H7 (cell line): Measurements from ENCODE around the gene PIK3CD. TPM values are rescaled to one million over a fixed set of nuclear protein-coding genes. Genes with fewer than 3 reads are reported as not detected.
A peak's percentile ranks its signal among the peaks of the same experiment; 100 is the strongest.
"Not testable (repeated sequence)": the region's sequence is repeated elsewhere in the genome, so short reads cannot be mapped to it uniquely, and the experiment has no call there.

Experiments used
- DNase-seq: peaks from one replicate; pipeline ENCODE4 v3.0.0; 2012
- H3K27me3 ChIP-seq: 2 replicates; pipeline ENCODE4 v1.6.0; 2011; ENCODE audit warnings: mild to moderate bottlenecking, low read length; ENCODE audit not compliant: control insufficient read depth, insufficient read depth
- H3K36me3 ChIP-seq: replicated peaks from 2 replicates; pipeline ENCODE4 v1.5.1; 2011; ENCODE audit warnings: low read length; ENCODE audit not compliant: control insufficient read depth, insufficient read depth
- H3K4me3 ChIP-seq: 2 replicates; pipeline ENCODE4 v1.5.1; 2011; ENCODE audit warnings: low read depth, mild to moderate bottlenecking, control low read depth, low read length, moderate library complexity; ENCODE audit not compliant: insufficient read depth
- total RNA-seq: library from RNA; depleted of rRNA; stranded (reverse); fragments of >200 nt; shearing (Covaris generic); gene quantifications from 2 replicates; pipeline ENCODE4 v1.2.3, GENCODE V29; 2014

The PIK3CD gene
- total RNA-seq, 1 experiment from 2014 or later, result 6.9 TPM

DNA sequence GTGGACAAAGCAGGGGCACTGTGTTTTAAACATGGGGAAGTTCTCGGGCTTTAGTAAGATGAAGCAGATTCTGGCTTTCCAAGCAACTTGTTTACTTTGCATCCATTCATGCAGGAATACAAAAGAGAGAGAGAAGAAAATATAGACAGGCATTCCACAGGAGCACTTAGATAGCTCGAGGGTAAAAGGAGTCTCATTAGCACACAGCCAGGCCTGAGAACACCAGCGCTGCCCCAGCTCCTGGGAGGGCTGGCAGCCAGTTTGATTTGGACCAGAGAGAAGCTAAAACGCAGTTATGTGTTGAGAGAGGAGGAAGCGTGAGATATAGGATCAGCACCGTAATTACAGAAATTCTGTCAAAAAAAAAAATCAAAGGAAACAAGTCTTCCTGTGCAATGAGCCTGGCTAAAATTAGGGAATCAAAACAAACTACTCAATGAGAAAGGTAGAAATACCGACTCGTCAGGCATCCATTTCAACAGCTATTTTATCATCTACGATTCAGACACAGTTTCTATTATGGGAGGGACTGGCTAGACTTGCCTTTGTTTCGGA is 104.0 kb downstream of the PIK3CD start:
- DNase-seq, result no peak
- Histone ChIP-seq H3K27me3 (no peaks in the 10 kb centered on the region), H3K36me3 (peaks cover 5% of the 10 kb centered on the region), H3K4me3 (no peak overlapping the region)

DNA sequence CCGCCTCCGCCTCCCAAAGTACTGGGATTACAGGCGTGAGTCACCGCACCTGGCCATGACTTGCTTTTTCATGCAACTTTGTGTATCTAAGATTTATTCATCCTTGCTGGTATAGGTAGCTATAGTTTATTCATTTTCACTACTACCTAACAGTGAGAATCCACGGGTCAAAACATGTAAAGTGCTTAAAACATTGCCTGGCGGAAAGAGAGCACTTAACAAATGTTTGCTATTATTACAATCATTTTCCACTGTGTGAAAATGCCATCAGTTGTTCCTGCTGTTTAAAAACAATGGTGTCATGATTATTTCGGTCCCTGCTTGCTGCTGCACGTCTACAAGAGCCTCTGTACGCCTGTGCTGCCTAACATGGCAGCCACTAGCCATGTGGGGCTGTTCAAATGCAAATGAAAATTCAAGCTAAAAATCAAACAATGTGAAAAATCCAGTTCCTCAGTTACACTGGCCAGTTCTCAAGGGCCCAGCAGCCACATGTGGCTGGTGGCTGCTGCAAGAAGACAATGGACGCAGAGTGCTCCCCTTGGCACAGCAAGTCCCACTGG is 107.1 kb downstream of the PIK3CD start:
- H3K4me3 ChIP-seq, result no peak overlapping the region
- DNase-seq, result no peak
- no peaks in the 10 kb centered on the region for H3K27me3 ChIP-seq
- no peaks in the 10 kb centered on the region for H3K36me3 ChIP-seq

DNA sequence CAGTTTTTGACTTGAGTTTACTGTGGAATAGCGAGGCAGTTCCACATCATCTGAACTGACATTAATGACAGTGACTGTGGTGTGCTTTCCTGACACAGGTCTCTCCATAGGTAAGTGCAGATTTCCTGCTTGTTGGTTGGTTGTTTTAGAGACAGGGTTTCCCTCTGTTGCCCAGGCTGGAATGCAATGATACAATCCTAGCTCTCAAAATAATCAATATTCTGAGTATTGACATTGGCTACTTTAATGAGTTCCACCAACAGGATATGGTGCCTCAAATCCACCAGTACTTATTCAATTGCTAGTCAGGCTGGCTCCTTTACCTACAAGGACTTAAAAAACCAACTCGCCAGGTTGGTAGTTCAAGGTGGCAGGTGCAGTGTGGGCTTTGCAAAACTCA is 108.4 kb downstream of the PIK3CD start:
- no peaks in the 10 kb centered on the region for H3K27me3 ChIP-seq

DNA sequence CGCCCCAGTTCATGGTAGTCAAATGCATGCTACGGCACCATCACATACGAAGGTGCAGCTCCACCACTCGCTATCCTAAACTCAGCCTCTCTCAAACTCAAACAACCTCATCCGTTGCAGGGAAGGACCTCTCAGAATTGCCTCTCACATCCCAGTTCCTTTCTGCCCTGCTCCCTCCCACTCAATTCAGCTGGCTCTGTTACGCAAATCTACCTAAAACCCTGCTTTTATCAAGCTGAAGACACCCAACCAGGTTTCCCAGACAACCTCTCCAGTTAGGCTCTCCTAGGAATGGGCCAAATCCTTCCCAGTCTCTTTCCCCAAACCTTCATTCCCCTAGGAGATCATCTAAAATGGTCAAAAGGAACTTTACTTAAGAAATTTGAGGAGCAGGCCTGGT is 109.3 kb downstream of the PIK3CD start:
- DNase-seq, result peak; percentile 74
- H3K27me3 ChIP-seq, result no peaks in the 10 kb centered on the region

More for the DNA sequence above, 108.4 kb downstream of the PIK3CD start:
- Histone ChIP-seq H3K36me3 (no peaks in the 10 kb centered on the region; the same call in 1 of the 2 replicates), H3K4me3 (no peak overlapping the region)
- no peak for DNase-seq

DNA sequence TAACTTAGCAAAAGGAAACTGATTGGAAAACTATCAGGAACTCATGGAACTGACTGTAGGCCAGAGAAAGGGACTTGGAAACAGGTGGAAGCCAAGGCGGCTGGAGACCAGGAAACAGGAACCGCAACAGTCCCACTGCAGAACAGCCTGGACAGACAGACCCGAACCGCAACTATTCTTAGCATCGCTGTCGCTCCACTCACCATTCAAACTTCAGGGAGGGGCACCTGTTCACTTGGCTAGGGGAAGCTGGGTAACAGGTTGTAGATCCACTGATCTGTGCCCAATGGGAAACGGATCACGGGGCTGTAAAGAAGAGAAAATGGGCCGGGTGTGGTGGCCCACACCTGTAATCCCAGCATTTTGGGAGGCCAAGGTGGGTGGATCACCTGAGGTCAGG is 110.3 kb downstream of the PIK3CD start:
- H3K4me3 ChIP-seq, result no peak overlapping the region
- no peaks in the 10 kb centered on the region; the same call in 1 of the 2 replicates for H3K36me3 ChIP-seq
- no peak for DNase-seq
- no peaks in the 10 kb centered on the region for H3K27me3 ChIP-seq

More for the DNA sequence above, 109.3 kb downstream of the PIK3CD start:
- Histone ChIP-seq H3K4me3 (no peak overlapping the region), H3K36me3 (no peaks in the 10 kb centered on the region; the same call in 1 of the 2 replicates)

DNA sequence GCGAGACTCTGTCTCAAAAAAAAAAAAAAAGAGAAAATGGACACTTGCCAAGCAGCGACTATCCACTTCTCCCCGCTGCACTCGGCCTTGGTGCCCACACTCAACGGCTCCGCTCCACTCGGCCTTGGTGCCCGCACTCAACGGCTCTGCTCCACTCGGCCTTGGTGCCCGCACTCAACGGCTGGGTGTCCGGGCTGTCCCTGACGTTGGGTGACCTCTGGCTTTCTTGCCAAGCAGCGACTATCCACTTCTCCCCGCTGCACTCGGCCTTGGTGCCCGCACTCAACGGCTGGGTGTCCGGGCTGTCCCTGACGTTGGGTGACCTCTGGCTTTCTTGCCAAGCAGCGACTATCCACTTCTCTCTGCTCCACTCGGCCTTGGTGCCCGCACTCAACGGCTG is 110.9 kb downstream of the PIK3CD start:
- H3K4me3 ChIP-seq, DNase-seq, H3K36me3 ChIP-seq, H3K27me3 ChIP-seq: not testable (repeated sequence)

DNA sequence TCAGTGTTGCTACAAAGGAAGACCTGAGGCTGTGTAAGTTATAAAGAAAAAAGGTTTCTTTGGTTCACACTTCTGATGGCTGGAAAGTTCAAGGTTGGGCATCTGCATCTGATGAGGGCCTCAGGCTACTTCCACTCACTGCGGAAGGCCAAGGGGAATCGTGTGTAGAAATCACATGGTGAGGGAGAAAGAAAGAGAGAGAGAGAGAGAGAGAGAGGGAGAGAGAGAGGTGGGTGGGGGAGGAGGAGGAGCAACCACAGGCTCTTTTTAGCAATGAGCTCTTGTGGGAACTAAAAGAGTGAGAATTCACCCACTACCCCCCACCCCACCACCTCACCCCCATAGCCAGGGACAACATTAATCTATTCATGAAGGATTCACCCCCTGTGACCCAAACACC is 112.4 kb downstream of the PIK3CD start:
- DNase-seq, result no peak
- H3K36me3 ChIP-seq, result no peaks in the 10 kb centered on the region; the same call in 1 of the 2 replicates
- no peaks in the 10 kb centered on the region for H3K27me3 ChIP-seq
- H3K4me3 ChIP-seq, result no peak overlapping the region

DNA sequence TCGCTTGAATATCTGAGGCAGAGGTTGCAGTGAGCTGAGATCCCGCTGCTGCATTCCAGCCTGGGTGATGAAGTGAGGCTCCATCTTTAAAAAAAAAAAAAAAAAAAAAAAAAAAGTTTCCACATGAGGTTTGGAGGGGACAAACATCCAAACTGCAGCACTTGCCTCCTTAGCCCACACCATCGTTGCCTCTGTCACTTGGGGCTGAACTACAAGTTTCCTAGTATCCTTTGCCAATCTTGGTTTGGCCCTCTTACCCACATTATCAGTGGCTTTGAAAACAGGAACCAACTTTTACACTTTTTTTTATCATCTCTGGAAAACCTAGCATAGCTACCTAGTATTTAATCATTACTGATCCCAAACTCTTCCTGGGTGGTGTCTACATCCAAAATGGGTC is 113.0 kb downstream of the PIK3CD start:
- Histone ChIP-seq H3K4me3 (no peak overlapping the region), H3K36me3 (no peaks in the 10 kb centered on the region; the same call in 1 of the 2 replicates), H3K27me3 (no peaks in the 10 kb centered on the region)
- DNase-seq, result no peak

DNA sequence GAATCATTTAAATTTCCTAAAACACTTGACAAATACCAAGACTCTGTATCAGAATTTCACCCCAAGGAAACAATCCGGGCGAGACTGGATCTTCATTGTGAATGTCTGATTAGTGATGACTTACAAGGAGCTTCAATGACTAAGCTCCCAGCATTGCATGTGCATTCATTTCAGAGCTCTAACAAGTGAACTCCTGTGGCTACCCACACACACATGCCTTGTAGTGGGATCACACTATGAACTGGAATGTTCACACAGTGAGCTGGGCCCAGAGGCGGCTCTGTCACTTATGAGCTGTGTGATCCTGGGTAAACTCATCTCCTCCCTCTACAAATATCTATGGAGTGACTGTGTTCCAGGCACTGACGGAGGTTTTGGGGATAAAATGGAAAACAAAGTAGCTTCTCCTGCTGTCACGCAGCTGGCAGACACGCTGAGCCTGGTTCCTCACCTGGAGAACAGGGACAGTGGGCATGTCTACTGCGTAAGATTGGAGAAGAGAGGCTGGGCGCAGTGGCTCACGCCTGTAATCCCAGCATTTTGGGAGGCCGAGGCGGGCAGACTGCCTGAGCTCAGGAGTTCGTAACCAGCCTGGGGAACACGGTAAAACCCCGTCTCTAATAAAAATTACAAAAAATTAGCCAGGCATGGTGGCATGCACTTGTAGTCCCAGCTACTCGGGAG is 115.4 kb downstream of the PIK3CD start:
- Histone ChIP-seq H3K36me3 (no peaks in the 10 kb centered on the region; the same call in 1 of the 2 replicates), H3K27me3 (no peaks in the 10 kb centered on the region)
- DNase-seq, result no peak

DNA sequence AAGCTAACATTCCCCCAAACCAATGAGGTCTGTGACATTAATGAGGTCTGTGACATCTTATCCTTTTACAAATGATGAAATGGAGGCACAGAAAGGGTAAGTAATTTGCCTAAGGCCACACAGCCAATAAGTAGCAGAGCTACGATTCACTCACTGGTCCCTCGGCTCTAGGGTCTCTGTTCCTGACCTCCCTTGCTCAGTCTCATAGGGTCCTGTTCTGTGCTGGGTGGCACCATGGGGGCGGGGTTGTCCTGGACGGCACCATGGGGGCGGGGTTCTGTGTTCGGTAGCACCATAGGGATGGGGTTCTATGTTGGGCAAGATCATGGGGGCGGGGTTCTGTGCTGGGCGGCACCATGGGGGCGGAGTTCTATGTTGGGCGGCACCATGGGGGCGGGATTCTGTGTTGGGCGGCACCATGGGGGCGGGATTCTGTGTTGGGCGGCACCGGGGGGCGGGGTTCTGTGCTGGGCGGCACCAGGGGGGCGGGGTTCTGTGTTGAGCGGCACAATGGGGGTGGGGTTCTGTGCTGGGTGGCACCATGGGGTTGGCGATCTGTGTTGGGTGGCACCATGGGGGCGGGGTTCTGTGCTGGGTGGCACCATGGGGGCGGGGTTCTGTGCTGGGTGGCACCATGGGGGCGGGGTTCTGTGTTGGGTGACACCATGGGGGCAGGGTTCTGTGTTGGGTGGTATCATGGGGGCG is 116.6 kb downstream of the PIK3CD start:
- Histone ChIP-seq H3K4me3 (no peak overlapping the region), H3K27me3 (no peaks in the 10 kb centered on the region), H3K36me3 (peaks cover 2% of the 10 kb centered on the region)
- peak; percentile 62 for DNase-seq

More for the DNA sequence above, 115.4 kb downstream of the PIK3CD start:
- H3K4me3 ChIP-seq, result no peak overlapping the region

DNA sequence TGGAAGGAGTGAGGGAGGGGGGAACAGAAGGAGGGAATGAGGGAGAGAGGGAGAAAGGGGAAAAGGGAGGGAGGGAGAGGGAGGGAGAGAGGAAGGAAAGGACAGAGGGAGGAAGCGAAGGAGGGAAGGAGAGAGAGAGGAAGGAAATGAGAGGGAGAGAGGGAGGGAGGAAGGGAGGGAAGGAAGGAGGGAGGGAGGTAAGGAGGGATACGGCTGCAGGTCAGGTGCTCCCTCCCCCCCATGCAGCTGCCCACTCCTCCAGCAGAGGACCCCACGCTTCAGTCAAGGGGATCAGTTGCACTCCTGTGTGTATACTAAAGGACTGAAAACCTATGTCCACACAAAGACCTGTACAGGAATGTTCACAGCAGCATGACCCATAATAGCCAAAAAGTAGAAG is 117.5 kb downstream of the PIK3CD start:
- H3K27me3 ChIP-seq, result no peaks in the 10 kb centered on the region
- no peak overlapping the region for H3K4me3 ChIP-seq
- peak; percentile 57 for DNase-seq
- H3K36me3 ChIP-seq, result peaks cover 2% of the 10 kb centered on the region

DNA sequence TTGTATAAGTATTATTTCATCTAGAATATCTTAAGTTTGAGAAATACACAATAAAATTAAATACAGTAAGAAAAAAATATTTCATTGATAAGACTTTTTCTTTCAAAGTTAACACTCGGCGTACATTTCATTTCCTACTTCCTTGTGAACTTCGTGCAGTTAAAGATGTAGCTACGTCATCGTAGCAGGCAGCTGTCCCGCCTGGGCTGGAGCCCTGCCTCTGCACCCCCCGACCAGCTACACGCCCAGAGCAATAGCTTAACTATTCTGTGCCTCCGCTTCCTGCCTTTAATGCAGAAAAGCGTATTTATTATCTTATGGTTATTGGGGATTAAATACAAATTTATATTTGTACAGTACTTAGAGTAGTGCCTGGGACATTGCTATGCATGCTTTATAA is 118.8 kb downstream of the PIK3CD start:
- no peaks in the 10 kb centered on the region for H3K27me3 ChIP-seq
- DNase-seq, result no peak
- no peak overlapping the region for H3K4me3 ChIP-seq
- peaks cover 2% of the 10 kb centered on the region for H3K36me3 ChIP-seq

DNA sequence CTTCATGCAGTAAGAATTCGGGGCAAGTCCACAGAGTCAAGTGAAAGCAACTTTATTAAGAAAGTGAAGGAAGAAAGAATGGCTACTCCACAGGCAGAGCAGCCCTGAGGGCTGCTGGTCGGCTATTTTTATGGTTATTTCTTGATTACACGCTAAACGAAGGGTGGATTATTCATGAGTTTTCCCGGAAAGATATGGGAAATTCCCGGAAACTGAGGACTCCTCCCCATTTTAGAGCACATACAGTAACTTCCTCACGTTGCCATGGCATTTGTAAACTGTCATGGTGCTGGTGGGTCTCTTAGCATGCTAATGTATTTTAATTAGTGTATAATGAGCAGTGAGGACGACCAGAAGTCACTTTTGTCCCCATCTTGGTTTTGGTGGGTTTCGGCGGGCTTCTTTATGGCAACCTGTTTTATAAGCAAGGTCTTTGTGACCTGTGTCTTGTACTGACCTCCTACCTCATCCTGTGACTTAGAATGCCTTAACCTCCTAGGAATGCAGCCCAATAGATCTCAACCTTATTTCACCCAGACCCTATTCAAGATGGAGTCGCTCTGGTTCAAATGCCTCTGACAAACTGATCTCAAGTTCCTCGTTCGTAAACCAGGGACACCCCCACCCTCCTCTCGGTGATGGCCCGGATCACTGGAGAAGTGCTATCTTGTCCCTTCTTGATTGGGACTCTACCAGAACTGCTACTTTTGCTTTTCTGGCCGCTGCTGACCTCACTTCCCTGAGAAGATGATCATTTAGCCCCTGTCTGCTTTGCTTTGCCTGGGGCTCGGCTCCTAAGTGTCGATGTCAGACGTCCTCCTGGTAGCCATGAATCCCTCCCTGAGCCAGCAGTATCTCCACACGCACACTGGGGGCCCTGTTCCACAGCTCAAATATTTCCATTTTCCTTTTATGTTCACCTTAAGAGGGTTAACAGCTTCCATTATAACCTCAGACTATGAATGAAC is 123.5 kb downstream of the PIK3CD start:
- H3K27me3 ChIP-seq, result no peaks in the 10 kb centered on the region
- no peak for DNase-seq
- no peak overlapping the region for H3K4me3 ChIP-seq
- H3K36me3 ChIP-seq, result peaks cover 2% of the 10 kb centered on the region

DNA sequence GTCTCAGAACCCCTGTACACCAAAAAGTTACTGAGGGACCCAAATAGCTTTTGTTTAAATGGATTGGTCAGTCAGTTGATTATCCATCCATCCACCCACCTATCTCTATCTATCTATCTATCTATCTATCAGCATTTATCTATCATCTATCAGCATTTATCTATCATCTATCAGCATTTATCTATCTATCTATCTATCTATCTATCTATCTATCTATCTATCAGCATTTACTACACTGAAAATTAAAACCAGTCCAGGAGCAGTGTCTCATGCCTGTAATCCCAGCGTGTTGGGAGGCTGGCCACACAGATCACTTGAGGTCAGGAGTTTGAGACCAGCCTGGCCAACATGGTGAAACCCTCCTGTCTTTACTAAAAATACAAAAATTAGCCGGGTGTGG is 125.2 kb downstream of the PIK3CD start:
- H3K27me3 ChIP-seq, result no peaks in the 10 kb centered on the region
- H3K36me3 ChIP-seq, result peaks cover 2% of the 10 kb centered on the region
- no peak overlapping the region for H3K4me3 ChIP-seq
- DNase-seq, result no peak
